Ishikawa (cell line): ENCODE measurements around the gene RAC2.

Source experiments
- CEBPB ChIP-seq: IDR thresholded peaks from 2 replicates; pipeline ENCODE4 v1.6.1; 2012
- CREB1 ChIP-seq: IDR thresholded peaks from 2 replicates; pipeline ENCODE4 v1.6.1; 2012; ENCODE audit warnings: low read depth
- EGR1 ChIP-seq: IDR thresholded peaks from 2 replicates; pipeline ENCODE4 v1.6.1; 2012
- EP300 ChIP-seq: IDR thresholded peaks from 2 replicates; pipeline ENCODE4 v1.6.1; 2012; ENCODE audit warnings: borderline replicate concordance
- FOXM1 ChIP-seq: IDR thresholded peaks from 2 replicates; pipeline ENCODE4 v1.6.1; 2012; ENCODE audit warnings: low read depth, borderline replicate concordance
- MAX ChIP-seq: IDR thresholded peaks from 2 replicates; pipeline ENCODE4 v1.6.1; 2012
- NFIC ChIP-seq: IDR thresholded peaks from 2 replicates; pipeline ENCODE4 v1.6.1; 2012
- RAD21 ChIP-seq: IDR thresholded peaks from 2 replicates; pipeline ENCODE4 v1.6.1; 2012; ENCODE audit warnings: low read depth
- TAF1 ChIP-seq: IDR thresholded peaks from 2 replicates; pipeline ENCODE4 v1.6.1; 2012; ENCODE audit warnings: low read depth, mild to moderate bottlenecking
- TCF12 ChIP-seq: IDR thresholded peaks from 2 replicates; pipeline ENCODE4 v1.6.1; 2012; ENCODE audit warnings: low read depth
- TEAD4 ChIP-seq: IDR thresholded peaks from 2 replicates; pipeline ENCODE4 v1.6.1; 2012
- USF1 ChIP-seq: IDR thresholded peaks from 2 replicates; pipeline ENCODE4 v1.6.1; 2012
- YY1 ChIP-seq: IDR thresholded peaks from 2 replicates; pipeline ENCODE4 v1.6.1; 2012; ENCODE audit warnings: low read depth
- ZBTB7A ChIP-seq: IDR thresholded peaks from 2 replicates; pipeline ENCODE4 v1.6.1; 2012; ENCODE audit warnings: low read depth
- TF ChIP-seq, protein P1 (sequence below): IDR thresholded peaks from 2 replicates; pipeline ENCODE4 v1.6.1; 2012; ENCODE audit warnings: low read depth, mild to moderate bottlenecking

Gene RAC2

GRCh38 chr22:37243402-37244113 lies 511 bp downstream of the RAC2 start:
- TF ChIP-seq USF1 (no peak), MAX (no peak), TAF1 (no peak)

DNA sequence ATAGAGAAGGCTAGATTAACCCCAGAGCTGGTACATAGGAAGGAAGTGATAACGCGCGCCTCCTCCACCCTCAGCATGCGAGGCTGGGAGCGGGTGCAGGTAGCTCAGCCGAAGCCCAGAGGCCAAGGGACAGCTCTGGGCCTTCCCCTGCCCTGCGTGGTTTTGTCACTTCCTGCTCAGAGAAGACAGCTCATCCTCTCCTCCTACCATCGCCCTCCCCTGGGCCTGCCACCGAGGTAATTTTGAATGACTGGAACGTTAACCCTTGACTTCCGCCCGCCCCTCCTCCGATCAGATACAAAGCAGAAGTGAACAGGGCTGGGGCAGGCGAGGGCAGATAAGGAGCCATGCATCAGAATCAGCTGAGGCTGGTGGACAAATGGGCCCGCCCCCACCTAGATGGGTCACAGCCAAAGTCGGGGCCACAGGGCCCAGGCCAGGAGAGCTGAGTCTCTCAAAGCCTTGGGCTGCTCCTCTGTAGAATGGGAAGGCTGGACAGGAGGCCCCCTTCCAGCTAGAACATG lies 1.6 kb downstream of the RAC2 start:
- no peak for TF ChIP-seq FOXM1
- no peak for TF ChIP-seq CREB1
- no peak for TF ChIP-seq ZBTB7A
- no peak for TF ChIP-seq EP300
- TF ChIP-seq MAX = no peak
- TF ChIP-seq, protein P1, sequence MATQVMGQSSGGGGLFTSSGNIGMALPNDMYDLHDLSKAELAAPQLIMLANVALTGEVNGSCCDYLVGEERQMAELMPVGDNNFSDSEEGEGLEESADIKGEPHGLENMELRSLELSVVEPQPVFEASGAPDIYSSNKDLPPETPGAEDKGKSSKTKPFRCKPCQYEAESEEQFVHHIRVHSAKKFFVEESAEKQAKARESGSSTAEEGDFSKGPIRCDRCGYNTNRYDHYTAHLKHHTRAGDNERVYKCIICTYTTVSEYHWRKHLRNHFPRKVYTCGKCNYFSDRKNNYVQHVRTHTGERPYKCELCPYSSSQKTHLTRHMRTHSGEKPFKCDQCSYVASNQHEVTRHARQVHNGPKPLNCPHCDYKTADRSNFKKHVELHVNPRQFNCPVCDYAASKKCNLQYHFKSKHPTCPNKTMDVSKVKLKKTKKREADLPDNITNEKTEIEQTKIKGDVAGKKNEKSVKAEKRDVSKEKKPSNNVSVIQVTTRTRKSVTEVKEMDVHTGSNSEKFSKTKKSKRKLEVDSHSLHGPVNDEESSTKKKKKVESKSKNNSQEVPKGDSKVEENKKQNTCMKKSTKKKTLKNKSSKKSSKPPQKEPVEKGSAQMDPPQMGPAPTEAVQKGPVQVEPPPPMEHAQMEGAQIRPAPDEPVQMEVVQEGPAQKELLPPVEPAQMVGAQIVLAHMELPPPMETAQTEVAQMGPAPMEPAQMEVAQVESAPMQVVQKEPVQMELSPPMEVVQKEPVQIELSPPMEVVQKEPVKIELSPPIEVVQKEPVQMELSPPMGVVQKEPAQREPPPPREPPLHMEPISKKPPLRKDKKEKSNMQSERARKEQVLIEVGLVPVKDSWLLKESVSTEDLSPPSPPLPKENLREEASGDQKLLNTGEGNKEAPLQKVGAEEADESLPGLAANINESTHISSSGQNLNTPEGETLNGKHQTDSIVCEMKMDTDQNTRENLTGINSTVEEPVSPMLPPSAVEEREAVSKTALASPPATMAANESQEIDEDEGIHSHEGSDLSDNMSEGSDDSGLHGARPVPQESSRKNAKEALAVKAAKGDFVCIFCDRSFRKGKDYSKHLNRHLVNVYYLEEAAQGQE = no peak
- TF ChIP-seq USF1 = no peak

DNA sequence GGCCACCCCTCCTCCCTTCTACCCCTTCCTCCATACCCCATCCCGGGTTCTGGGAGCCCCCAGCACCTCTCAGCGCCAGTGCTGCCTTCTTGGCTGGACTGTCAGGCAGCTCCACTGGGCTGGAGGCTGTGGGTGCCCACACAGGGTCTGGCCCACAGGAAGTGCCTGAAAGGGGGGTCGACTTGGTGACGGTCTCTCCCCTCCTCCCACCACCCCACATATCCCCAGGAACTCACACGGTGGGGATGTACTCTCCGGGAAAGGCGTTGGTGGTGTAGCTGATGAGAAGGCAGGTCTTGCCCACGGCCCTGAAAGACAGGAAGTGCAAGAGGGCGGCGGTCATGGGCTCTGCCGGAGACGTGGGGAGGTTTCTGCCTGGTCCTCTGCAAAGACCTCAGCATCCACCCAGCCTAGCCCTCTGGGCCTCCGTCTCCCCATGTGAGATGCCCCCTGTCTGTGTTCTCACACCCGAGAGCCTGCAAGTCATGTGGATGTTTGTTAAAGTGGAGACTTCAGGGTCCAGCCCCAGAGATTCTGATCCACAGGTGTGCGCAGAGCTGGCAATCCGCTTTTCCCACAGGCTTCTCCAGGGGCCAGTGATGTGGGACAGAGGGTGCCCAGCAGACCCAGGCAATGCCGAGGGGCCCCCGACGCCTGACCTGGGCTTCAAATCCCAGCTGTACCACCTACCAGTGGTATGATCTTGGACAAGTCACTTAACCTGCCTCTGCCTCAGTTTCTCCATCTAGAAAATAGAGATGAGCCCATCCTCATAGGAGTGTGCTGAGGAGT lies 2.5 kb downstream of the RAC2 start:
- no peak for TF ChIP-seq RAD21
- no peak for TF ChIP-seq CREB1
- no peak for TF ChIP-seq USF1
- no peak for TF ChIP-seq EP300
- TF ChIP-seq EGR1 = no peak
- TF ChIP-seq TAF1 = no peak
- TF ChIP-seq YY1 = no peak
- no peak for TF ChIP-seq NFIC

- TF ChIP-seq TEAD4 = no peak
- no peak for TF ChIP-seq EGR1
- TF ChIP-seq CREB1 = no peak
- no peak for TF ChIP-seq ZBTB7A
- no peak for TF ChIP-seq TAF1
- TF ChIP-seq USF1 = no peak
- TF ChIP-seq YY1 = no peak
- TF ChIP-seq CEBPB = no peak
- TF ChIP-seq, protein P1 = no peak
- no peak for TF ChIP-seq FOXM1
- TF ChIP-seq TCF12 = no peak
- TF ChIP-seq MAX = no peak
- no peak for TF ChIP-seq NFIC
- no peak for TF ChIP-seq RAD21
- no peak for TF ChIP-seq EP300
Measured at GRCh38 chr22:37240941-37241320, 3.1 kb downstream of the RAC2 start.

GRCh38 chr22:37240240-37240940 lies 3.7 kb downstream of the RAC2 start:
- TF ChIP-seq USF1 (no peak), MAX (no peak), FOXM1 (no peak)
- TF ChIP-seq, protein P1 = no peak
